ENCODE data around the gene GPR68.
A peak's percentile ranks its signal among the peaks of the same experiment; 100 is the strongest.
"Not testable (repeated sequence)": the region's sequence is repeated elsewhere in the genome, so short reads cannot be mapped to it uniquely, and the experiment has no call there.

Gene GPR68

GRCh38 chr14:91257328-91258010 is 13.0 kb upstream of the GPR68 start:
- peak in 2 of 42 donors; percentile 33 to 48 for DNase-seq
- intact Hi-C loops (cut with DNase I) = no loop called here

DNA sequence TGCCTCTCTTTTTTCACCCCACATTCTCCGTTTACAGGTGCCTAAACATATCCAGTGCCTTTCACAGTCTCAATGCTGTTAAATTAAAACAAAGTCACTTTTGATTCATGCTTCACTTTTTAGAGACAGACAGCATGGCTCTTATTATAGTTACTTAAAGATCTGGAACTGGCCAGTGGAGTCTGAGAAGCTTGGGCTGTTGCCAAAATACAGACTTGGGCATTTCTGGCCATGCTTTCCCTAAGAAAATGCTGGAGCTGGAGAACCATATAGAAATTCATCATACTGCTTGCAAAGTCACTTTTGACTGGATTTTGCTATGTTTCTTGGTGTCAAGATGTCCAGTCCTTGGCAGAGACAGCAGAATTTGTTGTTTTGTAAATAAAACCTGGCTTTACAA is 12.2 kb upstream of the GPR68 start:
- no peak for DNase-seq
- intact Hi-C loops (cut with DNase I) = no loop called here

- intact Hi-C loops (cut with DNase I) = no loop called here
- no peak for DNase-seq
These were observed 10.7 kb upstream of the GPR68 start for GRCh38 chr14:91255026-91255695.

DNA sequence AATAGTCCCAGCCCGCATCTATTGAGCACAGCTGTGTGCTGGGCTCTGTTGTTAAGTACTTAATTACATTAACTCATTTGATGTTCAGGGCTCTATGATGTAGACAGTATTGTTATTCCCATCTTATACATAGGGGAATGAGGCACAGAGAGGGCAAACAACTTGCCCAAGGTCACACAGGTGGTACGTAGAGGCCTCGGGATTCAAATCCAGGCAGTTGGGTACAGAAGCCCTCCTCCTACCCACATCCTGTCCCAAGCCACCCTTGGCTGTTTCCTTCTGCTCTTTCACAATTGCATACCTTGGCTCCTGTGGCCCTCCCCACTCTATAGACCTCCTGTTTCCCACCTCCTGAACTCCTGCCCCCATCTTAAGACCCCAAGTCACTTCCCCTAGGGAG is 10.0 kb upstream of the GPR68 start:
- no peak for DNase-seq
- intact Hi-C loops (cut with DNase I) = no loop called here

DNA sequence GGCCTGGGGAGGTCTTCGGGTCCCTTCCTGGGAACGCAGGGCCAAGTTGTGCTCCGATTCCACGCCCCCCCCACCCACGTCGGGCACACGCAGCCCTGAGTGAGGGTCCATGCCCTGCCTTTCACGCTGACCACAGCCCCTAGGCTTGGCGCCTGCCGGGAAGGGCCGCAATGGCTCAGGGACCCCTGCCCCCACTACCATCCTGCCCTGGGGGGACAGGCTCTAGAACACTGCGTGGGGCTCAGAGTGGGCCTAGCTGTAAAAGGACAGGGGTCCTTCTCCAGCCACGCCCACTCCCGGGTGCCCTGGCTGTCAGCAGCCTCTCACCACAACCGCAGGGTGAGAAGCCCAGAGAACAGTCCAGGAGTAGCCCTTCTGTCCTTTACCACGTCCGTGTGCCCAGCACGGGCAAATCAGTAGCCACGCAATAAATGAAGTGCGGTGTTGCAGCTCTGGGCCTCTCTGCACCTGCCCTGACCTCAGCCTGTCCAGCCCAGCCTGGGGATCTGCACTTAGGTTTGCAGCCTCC is 9.4 kb upstream of the GPR68 start:
- DNase-seq = no peak
- intact Hi-C loops (cut with DNase I) = no loop called here

- DNase-seq = peak in 24 of 42 donors; percentile 12 to 69 (median 39)
- intact Hi-C loops (cut with DNase I) = no loop called here
These were observed 8.6 kb upstream of the GPR68 start for GRCh38 chr14:91252871-91253794.

- no peak for DNase-seq
- intact Hi-C loops (cut with DNase I) = no loop called here
These were observed 6.4 kb upstream of the GPR68 start for GRCh38 chr14:91250912-91251311.

- DNase-seq = no peak
- intact Hi-C loops (cut with DNase I) = no loop called here
These were observed 5.5 kb upstream of the GPR68 start for GRCh38 chr14:91249841-91250616.

GRCh38 chr14:91246051-91246852 is 1.7 kb upstream of the GPR68 start:
- intact Hi-C loops (cut with DNase I) = no loop called here
- DNase-seq = no peak

- DNase-seq; intact Hi-C loops (cut with DNase I): not testable (repeated sequence)
These were observed 1.1 kb upstream of the GPR68 start for GRCh38 chr14:91245616-91246015.

GRCh38 chr14:91245029-91245428 is 525 bp upstream of the GPR68 start:
- intact Hi-C loops (cut with DNase I) = no loop called here
- DNase-seq = no peak

- intact Hi-C loops (cut with DNase I) = no loop called here
- no peak for DNase-seq
These were observed 1.4 kb downstream of the GPR68 start for GRCh38 chr14:91243074-91243471.

- DNase-seq = no peak
- intact Hi-C loops (cut with DNase I) = no loop called here
These were observed 1.9 kb downstream of the GPR68 start for GRCh38 chr14:91242635-91243034.

- peak in 1 of 42 donors; percentile 21 for DNase-seq
- intact Hi-C loops (cut with DNase I) = no loop called here
These were observed 2.6 kb downstream of the GPR68 start for GRCh38 chr14:91241863-91242262.

DNA sequence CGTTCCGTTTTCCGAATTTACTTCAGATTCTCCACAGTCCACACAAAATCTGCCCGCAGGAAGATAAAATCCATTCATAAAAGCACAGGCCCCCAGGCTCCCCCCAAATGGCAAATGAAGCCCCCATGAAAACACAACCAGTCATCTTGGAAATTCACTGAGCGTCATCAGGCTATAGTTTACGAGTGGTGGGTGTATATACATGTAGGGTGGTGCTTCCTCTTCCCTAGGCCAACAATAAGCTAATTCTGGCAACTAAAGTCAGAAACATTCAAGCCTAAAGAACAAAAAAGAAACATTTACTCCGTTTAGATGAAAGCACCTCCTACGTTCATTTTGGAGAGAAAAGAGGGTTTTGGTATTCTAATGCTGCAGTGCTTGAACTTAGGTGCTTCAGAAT is 5.8 kb downstream of the GPR68 start:
- DNase-seq = no peak
- intact Hi-C loops (cut with DNase I) = no loop called here

- intact Hi-C loops (cut with DNase I) = no loop called here
- DNase-seq = no peak
These were observed 6.4 kb downstream of the GPR68 start for GRCh38 chr14:91238085-91238484.

GRCh38 chr14:91237219-91237618 is 7.3 kb downstream of the GPR68 start:
- intact Hi-C loops (cut with DNase I) = no loop called here

GRCh38 chr14:91235841-91236240 is 8.7 kb downstream of the GPR68 start:
- DNase-seq = no peak
- intact Hi-C loops (cut with DNase I) = no loop called here

More at GRCh38 chr14:91237219-91237618, 7.3 kb downstream of the GPR68 start:
- no peak for DNase-seq

All from head of caudate nucleus (tissue), 42 donors.